ENCODE results near the gene DDX10.

DDX10 gene

GRCh38 chr11:108654994-108655631 lies 9.8 kb upstream of the DDX10 start:
- DNase-seq (ENCODE audit: low spot score): peak; percentile 48

- DNase-seq (ENCODE audit: low spot score): no peak
These were observed 2.2 kb upstream of the DDX10 start for GRCh38 chr11:108662700-108663099.

GRCh38 chr11:108663154-108663877 lies 1.6 kb upstream of the DDX10 start:
- no peak for DNase-seq (ENCODE audit: low spot score)

- DNase-seq (ENCODE audit: low spot score): no peak
These were observed 1.5 kb downstream of the DDX10 start for GRCh38 chr11:108666373-108666772.

- no peak for DNase-seq (ENCODE audit: low spot score)
These were observed 4.4 kb downstream of the DDX10 start for GRCh38 chr11:108669286-108669685.

- DNase-seq (ENCODE audit: low spot score): no peak
These were observed 4.8 kb downstream of the DDX10 start for GRCh38 chr11:108669711-108670110.

GRCh38 chr11:108670451-108670850 lies 5.6 kb downstream of the DDX10 start:
- no peak for DNase-seq (ENCODE audit: low spot score)

- no peak for DNase-seq (ENCODE audit: low spot score)
These were observed 7.2 kb downstream of the DDX10 start for GRCh38 chr11:108672113-108672512.

GRCh38 chr11:108672786-108673185 lies 7.9 kb downstream of the DDX10 start:
- DNase-seq (ENCODE audit: low spot score): no peak

- no peak for DNase-seq (ENCODE audit: low spot score)
These were observed 14.2 kb downstream of the DDX10 start for GRCh38 chr11:108679045-108679444.

- DNase-seq (ENCODE audit: low spot score): no peak
These were observed 15.4 kb downstream of the DDX10 start for GRCh38 chr11:108680271-108680670.

GRCh38 chr11:108685419-108686130 lies 20.7 kb downstream of the DDX10 start:
- peak; percentile 56 for DNase-seq (ENCODE audit: low spot score)

GRCh38 chr11:108693852-108694251 lies 29.0 kb downstream of the DDX10 start:
- peak; percentile 34 for DNase-seq (ENCODE audit: low spot score)

GRCh38 chr11:108694846-108695245 lies 30.0 kb downstream of the DDX10 start:
- no peak for DNase-seq (ENCODE audit: low spot score)

GRCh38 chr11:108697872-108698473 lies 33.1 kb downstream of the DDX10 start:
- peak; percentile 51 for DNase-seq (ENCODE audit: low spot score)

- DNase-seq (ENCODE audit: low spot score): no peak
These were observed 34.2 kb downstream of the DDX10 start for GRCh38 chr11:108698844-108699642.

GRCh38 chr11:108703916-108704315 lies 39.0 kb downstream of the DDX10 start:
- DNase-seq (ENCODE audit: low spot score): no peak

GRCh38 chr11:108705061-108705460 lies 40.2 kb downstream of the DDX10 start:
- DNase-seq (ENCODE audit: low spot score): no peak

- no peak for DNase-seq (ENCODE audit: low spot score)
These were observed 43.3 kb downstream of the DDX10 start for GRCh38 chr11:108708173-108708572.

GRCh38 chr11:108709741-108710140 lies 44.9 kb downstream of the DDX10 start:
- no peak for DNase-seq (ENCODE audit: low spot score)

- no peak for DNase-seq (ENCODE audit: low spot score)
These were observed 48.4 kb downstream of the DDX10 start for GRCh38 chr11:108713076-108713790.
